Caco-2 (cell line): ENCODE results near the gene SDHAF4. TPM values are rescaled to one million over a fixed set of nuclear protein-coding genes. Genes with fewer than 3 reads are reported as not detected.

Source experiments
- Bru-seq: library from RNA; stranded (reverse); fragments of 400-500 nt; gene quantifications from one replicate; lab custom pipeline; 2021; lab: Mats Ljungman, UMichigan
- BruChase-seq, 2 experiments: library from RNA; stranded (reverse); fragments of 400-500 nt; gene quantifications; one replicate each; lab custom pipeline; 2021; lab: Mats Ljungman, UMichigan
- BruUV-seq: library from RNA; stranded (reverse); fragments of 400-500 nt; replicated peaks from 2 replicates; lab custom pipeline; 2021; lab: Mats Ljungman, UMichigan
- CTCF ChIA-PET: fragments of 300-600 bp; sonication (Branson Sonifier 250); formaldehyde crosslinking; loops from one replicate; lab custom pipeline; 2022; ENCODE audit warnings: antibody characterized with exemption; lab: Charles Lee
- POLR2A ChIA-PET: fragments of 300-600 bp; sonication (Branson Sonifier 250); formaldehyde crosslinking; loops from one replicate; lab custom pipeline; 2022; ENCODE audit warnings: antibody characterized with exemption; lab: Charles Lee
- DNase-seq, 2 experiments: peaks; one replicate each; pipeline versions ENCODE4 v3.0.0 to v3.0.0-alpha.2; 2020 to 2022
- H3K27me3 ChIP-seq: replicated peaks from 2 replicates; pipeline ENCODE4 v1.6.0; 2011; ENCODE audit warnings: low read length; ENCODE audit not compliant: control insufficient read depth, insufficient read depth
- H3K36me3 ChIP-seq: 2 replicates; pipeline ENCODE4 v1.5.1; 2011; ENCODE audit warnings: low read length; ENCODE audit not compliant: control insufficient read depth, insufficient read depth
- H3K4me1 ChIP-seq: fragments of 250-450 bp; sonication (Bioruptor Pico); 2 replicates; pipeline ENCODE4 v1.5.1; 2020; ENCODE audit warnings: mild to moderate bottlenecking
- H3K4me3 ChIP-seq: 2 replicates; pipeline ENCODE4 v1.5.1; 2011; ENCODE audit warnings: low read depth, mild to moderate bottlenecking, control low read depth, low read length
- H3K9me3 ChIP-seq: fragments of 250-450 bp; sonication (Bioruptor Pico); 2 replicates; pipeline ENCODE4 v1.5.1; 2020; ENCODE audit warnings: mild to moderate bottlenecking, moderate library complexity
- H3K27ac Mint-ChIP-seq: one replicate; pipeline ENCODE4 v1.8.0; 2022; ENCODE audit warnings: mixed read lengths; ENCODE audit not compliant: unreplicated experiment
- H3K27me3 Mint-ChIP-seq: one replicate; pipeline ENCODE4 v1.8.0; 2022; ENCODE audit warnings: mixed read lengths; ENCODE audit not compliant: insufficient read depth, unreplicated experiment
- H3K36me3 Mint-ChIP-seq: one replicate; pipeline ENCODE4 v1.8.0; 2022; ENCODE audit warnings: mild to moderate bottlenecking, mixed read lengths; ENCODE audit not compliant: insufficient read depth, unreplicated experiment
- H3K4me1 Mint-ChIP-seq: one replicate; pipeline ENCODE4 v1.8.0; 2022; ENCODE audit warnings: low read depth, mixed read lengths; ENCODE audit not compliant: unreplicated experiment
- H3K4me3 Mint-ChIP-seq: one replicate; pipeline ENCODE4 v1.8.0; 2022; ENCODE audit warnings: mild to moderate bottlenecking, moderate library complexity, mixed read lengths; ENCODE audit not compliant: unreplicated experiment
- H3K9me3 Mint-ChIP-seq: one replicate; pipeline ENCODE4 v1.8.0; 2022; ENCODE audit warnings: mixed read lengths; ENCODE audit not compliant: unreplicated experiment
- intact Hi-C: fragments of 100-400 bp; cut with micrococcal nuclease; formaldehyde crosslinking; loops from one replicate; pipeline ENCODE4 v1.10.0; 2022; ENCODE audit not compliant: unreplicated experiment
- long read RNA-seq: library from polyadenylated mRNA; stranded (forward); transcript quantifications from one replicate; pipeline ENCODE4 v2.0.0, GENCODE V29; 2022
- total RNA-seq: library from RNA; stranded (reverse); gene quantifications from 2 replicates; pipeline ENCODE4 v1.2.3, GENCODE V29; 2022
- TF ChIP-seq, protein P1 (sequence below), 2 experiments: fragments of 200-600 bp in 1 of 2; IDR thresholded peaks; 1 replicate in 1 of 2; 2 replicates in 1 of 2; pipeline versions ENCODE4 v1.5.1 to v1.8.0; 2011 to 2022; ENCODE audit warnings: antibody characterized with exemption in 1 of 2, control low read depth in 1 of 2, inconsistent platforms in 1 of 2, low read depth in 1 of 2, low read length in 1 of 2, mild to moderate bottlenecking in 1 of 2, moderate library complexity in 1 of 2; ENCODE audit not compliant: insufficient read depth in 1 of 2, severe bottlenecking in 1 of 2, unreplicated experiment in 1 of 2

SDHAF4 gene
- 8.4 and 10.9 TPM in 2 replicates for total RNA-seq
- percentile 74 among the genes with signal in this experiment for Bru-seq, nascent RNA
- BruChase-seq, experiment 1, labeled RNA remaining after a 2-hour chase = percentile 61 among the genes with signal in this experiment
- BruChase-seq, experiment 2, labeled RNA remaining after a 6-hour chase = percentile 60 among the genes with signal in this experiment
- long read RNA-seq, transcript SDHAF4-201 (3 exons, 1,196 nt) = major isoform, 6 of 8 reads
- long read RNA-seq, partial matches to known transcripts = 0 of 8 reads
- long read RNA-seq, other reads (novel, unspliced or antisense) = 2 of 8 reads

- Histone ChIP-seq H3K36me3 (no peaks in the 10 kb centered on the region), H3K4me1 (peaks cover 8% of the 10 kb centered on the region; the same call in 1 of the 2 replicates), H3K4me3 (peak within 1 kb of the TSS; percentile 90), H3K27me3 (no peaks in the 10 kb centered on the region), H3K9me3 (no peaks in the 10 kb centered on the region)
- intact Hi-C loops = loop anchor here (1.0 to 2.0 kb wide), 2 partner anchors 102 to 119 kb away; no protein-coding TSS in a partner anchor
- DNase-seq = peak; percentile 94 to 96
- TF ChIP-seq, protein P1, sequence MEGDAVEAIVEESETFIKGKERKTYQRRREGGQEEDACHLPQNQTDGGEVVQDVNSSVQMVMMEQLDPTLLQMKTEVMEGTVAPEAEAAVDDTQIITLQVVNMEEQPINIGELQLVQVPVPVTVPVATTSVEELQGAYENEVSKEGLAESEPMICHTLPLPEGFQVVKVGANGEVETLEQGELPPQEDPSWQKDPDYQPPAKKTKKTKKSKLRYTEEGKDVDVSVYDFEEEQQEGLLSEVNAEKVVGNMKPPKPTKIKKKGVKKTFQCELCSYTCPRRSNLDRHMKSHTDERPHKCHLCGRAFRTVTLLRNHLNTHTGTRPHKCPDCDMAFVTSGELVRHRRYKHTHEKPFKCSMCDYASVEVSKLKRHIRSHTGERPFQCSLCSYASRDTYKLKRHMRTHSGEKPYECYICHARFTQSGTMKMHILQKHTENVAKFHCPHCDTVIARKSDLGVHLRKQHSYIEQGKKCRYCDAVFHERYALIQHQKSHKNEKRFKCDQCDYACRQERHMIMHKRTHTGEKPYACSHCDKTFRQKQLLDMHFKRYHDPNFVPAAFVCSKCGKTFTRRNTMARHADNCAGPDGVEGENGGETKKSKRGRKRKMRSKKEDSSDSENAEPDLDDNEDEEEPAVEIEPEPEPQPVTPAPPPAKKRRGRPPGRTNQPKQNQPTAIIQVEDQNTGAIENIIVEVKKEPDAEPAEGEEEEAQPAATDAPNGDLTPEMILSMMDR (IDR thresholded peaks at IDR 0.05; ENCODE audit: insufficient read depth in 1 of 2, low read depth in 1 of 2, low read length in 1 of 2, severe bottlenecking in 1 of 2, unreplicated experiment in 1 of 2) = no peak
- Mint-ChIP-seq H3K4me1 (no peaks in the 10 kb centered on the region), H3K9me3 (no peaks in the 10 kb centered on the region), H3K4me3 (peak within 1 kb of the TSS; percentile 84), H3K27me3 (no peaks in the 10 kb centered on the region), H3K27ac (peak within 1 kb of the TSS; percentile 75), H3K36me3 (peaks cover 14% of the 10 kb centered on the region)
- POLR2A ChIA-PET = interaction anchor here (1.5 to 1.9 kb wide), 3 partner anchors 10 to 101 kb away, joined by 3 to 13 read pairs (median 5); partner anchors contain the start of gene SMAP1
- BruUV-seq = no TSS peak
- CTCF ChIA-PET = interaction anchor here (0.9 to 1.1 kb wide), 4 partner anchors 19 to 389 kb away, joined by 3 to 5 read pairs (median 4); no protein-coding TSS in a partner anchor
Observed at GRCh38 chr6:70566751-70567382, at the start of gene SDHAF4. Gene SDHAF4 (plus strand): TSS chr6:70566930. CDS start chr6:70566941, 11 bp downstream.

DNA sequence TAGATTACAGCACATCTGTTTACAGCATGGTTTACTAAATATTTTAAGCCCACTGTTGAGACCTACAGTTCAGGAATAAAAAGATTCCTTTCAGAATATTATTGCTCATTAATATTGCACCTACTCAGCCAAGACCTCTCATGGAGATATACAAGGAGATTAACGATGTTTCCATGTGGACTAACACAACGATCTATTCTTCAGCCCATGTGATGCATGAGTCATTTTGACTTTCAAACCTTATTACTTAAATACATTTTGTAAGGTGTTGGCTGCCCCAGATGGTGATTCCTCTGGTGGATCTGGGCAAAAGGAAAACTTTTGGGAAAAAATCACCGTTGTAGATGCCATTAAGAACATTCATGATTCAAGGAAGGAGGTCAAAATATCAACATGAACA lies 48.0 kb upstream of the SDHAF4 start:
- Mint-ChIP-seq H3K4me1 (no peaks in the 10 kb centered on the region), H3K36me3 (no peaks in the 10 kb centered on the region), H3K27me3 (no peaks in the 10 kb centered on the region), H3K4me3 (no peak overlapping the region), H3K9me3 (no peaks in the 10 kb centered on the region), H3K27ac (no peak overlapping the region)
- intact Hi-C loops = loop anchor here (10.0 kb wide), 1 partner anchor 204 kb away; no protein-coding TSS in a partner anchor
- no TSS peak for BruUV-seq
- H3K4me1 ChIP-seq = no peaks in the 10 kb centered on the region
- TF ChIP-seq, protein P1 (IDR thresholded peaks at IDR 0.05; ENCODE audit: insufficient read depth in 1 of 2, low read depth in 1 of 2, low read length in 1 of 2, severe bottlenecking in 1 of 2, unreplicated experiment in 1 of 2) = no peak
- ChIA-PET CTCF (no interaction called here), POLR2A (no interaction called here)
- H3K9me3 ChIP-seq = no peaks in the 10 kb centered on the region
- H3K4me3 ChIP-seq = no peak overlapping the region
- H3K36me3 ChIP-seq = no peaks in the 10 kb centered on the region; the same call in none of the 2 replicates
- no peaks in the 10 kb centered on the region for H3K27me3 ChIP-seq
- no peak for DNase-seq

DNA sequence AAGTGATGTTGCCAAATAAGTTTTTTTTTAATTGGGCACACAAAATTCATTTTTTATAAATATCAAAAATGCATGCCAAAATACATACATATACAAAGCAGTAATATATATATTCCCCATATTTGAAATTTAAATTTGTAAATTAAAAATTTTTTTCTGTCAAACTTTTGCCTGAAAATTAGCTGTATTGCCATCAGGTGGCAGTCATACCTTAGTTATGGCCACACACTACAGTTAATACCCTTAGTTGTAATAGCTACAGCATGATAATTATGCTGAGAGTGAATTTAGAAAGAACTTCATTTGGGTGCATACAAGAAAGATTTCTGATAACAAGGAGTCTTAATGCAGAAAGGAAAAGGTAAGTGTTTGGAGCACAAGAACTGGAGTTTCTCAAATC lies 46.2 kb upstream of the SDHAF4 start:
- no peak overlapping the region for H3K27ac Mint-ChIP-seq
- no peak for DNase-seq
- no peaks in the 10 kb centered on the region for H3K4me1 Mint-ChIP-seq
- POLR2A ChIA-PET = no interaction called here
- no peak overlapping the region for H3K4me3 Mint-ChIP-seq
- TF ChIP-seq, protein P1 (IDR thresholded peaks at IDR 0.05; ENCODE audit: insufficient read depth in 1 of 2, low read depth in 1 of 2, low read length in 1 of 2, severe bottlenecking in 1 of 2, unreplicated experiment in 1 of 2) = peak; percentile 23 to 33
- intact Hi-C loops = loop anchor here (1.0 to 2.0 kb wide), 4 partner anchors 166 to 434 kb away; no protein-coding TSS in a partner anchor
- no peaks in the 10 kb centered on the region for H3K9me3 Mint-ChIP-seq
- Histone ChIP-seq H3K4me3 (no peak overlapping the region), H3K9me3 (no peaks in the 10 kb centered on the region), H3K27me3 (no peaks in the 10 kb centered on the region), H3K36me3 (no peaks in the 10 kb centered on the region; the same call in none of the 2 replicates), H3K4me1 (no peaks in the 10 kb centered on the region)
- no TSS peak for BruUV-seq
- CTCF ChIA-PET = interaction anchor here (0.7 to 1.9 kb wide), 6 partner anchors 13 to 435 kb away, joined by 3 to 19 read pairs (median 7); no protein-coding TSS in a partner anchor
- no peaks in the 10 kb centered on the region for H3K36me3 Mint-ChIP-seq
- H3K27me3 Mint-ChIP-seq = no peaks in the 10 kb centered on the region
